IgD-negative memory B cell (primary cell): ENCODE measurements around the gene TMIE. TPM values are rescaled to one million over a fixed set of nuclear protein-coding genes. Genes with fewer than 3 reads are reported as not detected.

Experiments
- H3K27ac Mint-ChIP-seq, 3 donors: one replicate each; pipeline ENCODE4 v1.8.0; 2020 to 2022; ENCODE audit warnings: mild to moderate bottlenecking in 3 of 3, mixed read lengths in 3 of 3, moderate library complexity in 1 of 3
- H3K27me3 Mint-ChIP-seq: one replicate; pipeline ENCODE4 v1.8.0; 2021; ENCODE audit warnings: mixed read lengths
- H3K36me3 Mint-ChIP-seq: one replicate; pipeline ENCODE4 v1.8.0; 2020; ENCODE audit warnings: mild to moderate bottlenecking, mixed read lengths
- H3K4me1 Mint-ChIP-seq, 3 donors: one replicate each; pipeline ENCODE4 v1.8.0; 2020 to 2022; ENCODE audit warnings: mixed read lengths in 3 of 3, mild to moderate bottlenecking in 1 of 3
- H3K4me3 Mint-ChIP-seq, 4 donors: one replicate each; pipeline ENCODE4 v1.8.0; 2020 to 2022; ENCODE audit warnings: mild to moderate bottlenecking in 4 of 4, mixed read lengths in 4 of 4, moderate library complexity in 3 of 4
- H3K9me3 Mint-ChIP-seq, 3 donors: one replicate each; pipeline ENCODE4 v1.8.0; 2020 to 2021; ENCODE audit warnings: mixed read lengths in 3 of 3, mild to moderate bottlenecking in 1 of 3
- polyA plus RNA-seq: library from polyadenylated mRNA; unstranded; fragments of 300-500 nt; fragmentation: Illumina TruSeq; gene quantifications from one replicate; pipeline ENCODE4 v1.2.3, GENCODE V29; 2021

TMIE gene
- polyA plus RNA-seq, 1 donor from 2014 or later: not detected

DNA sequence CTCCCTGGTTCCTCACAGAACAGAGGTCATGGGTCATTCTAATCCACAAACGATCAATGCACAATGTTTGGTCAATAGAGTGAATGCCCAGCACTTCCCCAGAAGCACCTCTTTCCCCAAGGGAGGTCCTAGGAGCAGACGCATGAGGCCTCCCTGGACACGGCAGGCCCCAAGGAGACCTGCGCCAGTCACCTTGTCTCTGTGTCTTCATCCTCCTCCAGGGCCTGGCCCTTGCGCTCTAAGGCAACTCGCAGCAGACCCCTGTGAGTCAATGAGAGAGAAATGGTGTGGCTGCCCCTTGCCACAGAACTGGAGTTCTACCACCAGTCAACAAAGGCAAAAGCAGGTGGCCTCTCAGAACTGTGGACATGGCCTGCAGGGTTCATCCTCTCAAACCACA, 25.8 kb upstream of the TMIE start:
- peaks cover 2% of the 10 kb centered on the region for H3K36me3 Mint-ChIP-seq
- no peaks in the 10 kb centered on the region for H3K9me3 Mint-ChIP-seq
- H3K27ac Mint-ChIP-seq: peak overlapping the region in 1 of 3 donors; percentile 13
- H3K27me3 Mint-ChIP-seq: peaks cover 4% of the 10 kb centered on the region
- no peaks in the 10 kb centered on the region for H3K4me1 Mint-ChIP-seq
- no peak overlapping the region for H3K4me3 Mint-ChIP-seq

DNA sequence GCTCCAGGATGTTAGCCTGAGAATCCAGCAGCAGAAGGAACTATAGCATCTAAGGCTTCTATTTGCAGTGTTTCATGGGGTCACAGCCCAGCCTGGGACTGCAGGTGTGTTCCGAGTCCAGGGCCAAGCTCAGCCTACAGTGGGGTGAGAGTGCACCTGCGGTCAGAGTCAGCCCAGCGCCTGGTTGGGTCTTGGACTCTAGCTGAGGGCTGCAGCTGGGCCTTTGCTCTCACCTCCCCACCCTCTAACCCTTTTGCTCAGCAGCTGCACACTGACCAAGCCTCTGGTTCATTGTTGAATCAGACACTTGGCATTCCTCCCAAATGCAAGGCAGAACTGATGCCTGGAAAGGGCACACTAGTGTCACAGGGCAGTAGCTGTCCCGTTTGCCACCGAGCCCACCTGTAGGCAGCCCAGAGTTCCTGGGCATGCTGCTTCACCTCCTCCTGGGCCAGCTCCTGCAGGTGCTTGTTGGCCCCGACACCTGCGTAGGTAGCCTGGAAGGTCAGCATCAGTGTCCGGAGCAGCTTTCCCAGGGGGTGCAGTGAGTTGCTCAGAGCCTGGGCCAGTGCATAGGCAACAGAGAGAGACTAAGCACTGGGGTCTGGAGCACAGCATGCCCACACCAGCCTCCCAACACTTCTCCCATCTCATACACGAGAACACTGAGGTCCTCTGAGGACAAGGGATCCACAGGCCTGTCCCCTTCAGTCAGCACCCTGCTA, 25.2 kb upstream of the TMIE start:
- H3K4me1 Mint-ChIP-seq: no peaks in the 10 kb centered on the region
- H3K4me3 Mint-ChIP-seq: no peak overlapping the region
- peaks cover 2% of the 10 kb centered on the region for H3K36me3 Mint-ChIP-seq
- H3K27ac Mint-ChIP-seq: peak overlapping the region in 1 of 3 donors; percentile 13
- H3K27me3 Mint-ChIP-seq: peaks cover 4% of the 10 kb centered on the region
- no peaks in the 10 kb centered on the region for H3K9me3 Mint-ChIP-seq

DNA sequence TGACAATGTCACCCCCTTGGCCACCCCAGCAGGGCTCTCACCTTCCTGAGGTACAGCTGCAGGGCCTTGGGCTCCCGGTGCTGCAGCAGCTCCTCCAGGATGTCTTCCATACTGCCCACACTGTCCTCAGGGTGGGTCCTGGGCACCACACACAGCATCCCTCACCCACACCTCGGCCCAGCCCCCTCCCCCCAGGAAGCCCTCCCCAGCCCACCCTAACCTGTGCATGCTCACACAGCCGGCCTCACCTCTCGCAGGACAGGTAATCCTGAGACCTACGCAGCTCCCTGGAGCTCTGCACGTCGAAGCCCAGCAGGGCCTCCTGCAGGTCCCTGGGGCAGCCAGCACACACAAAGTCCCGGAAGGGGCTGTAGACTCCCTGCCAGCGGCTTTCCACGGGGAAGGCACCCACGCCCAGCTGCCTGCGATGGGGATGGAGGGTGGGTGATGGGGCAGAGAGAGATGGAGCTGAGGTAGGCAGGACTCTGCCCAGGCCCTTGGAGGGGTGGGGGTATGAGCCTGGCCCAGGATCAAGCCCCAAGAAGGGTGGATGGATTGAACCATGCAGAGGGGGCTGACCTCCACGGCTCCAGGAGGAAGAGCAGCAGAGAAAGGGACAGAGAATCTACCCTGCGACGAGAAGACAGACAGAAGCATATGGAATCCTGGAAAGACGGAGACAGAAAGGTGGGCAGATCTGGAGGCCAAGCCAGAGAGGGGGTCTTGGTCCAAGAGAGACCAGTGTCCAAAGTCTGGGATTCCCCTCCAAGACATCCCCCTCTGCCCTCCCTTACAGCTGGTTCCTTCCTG, 24.4 kb upstream of the TMIE start:
- no peak overlapping the region for H3K27ac Mint-ChIP-seq
- peaks cover 2% of the 10 kb centered on the region for H3K36me3 Mint-ChIP-seq
- H3K4me1 Mint-ChIP-seq: no peaks in the 10 kb centered on the region
- H3K4me3 Mint-ChIP-seq: peak overlapping the region in 1 of 4 donors; percentile 39
- H3K27me3 Mint-ChIP-seq: peaks cover 4% of the 10 kb centered on the region
- no peaks in the 10 kb centered on the region for H3K9me3 Mint-ChIP-seq

DNA sequence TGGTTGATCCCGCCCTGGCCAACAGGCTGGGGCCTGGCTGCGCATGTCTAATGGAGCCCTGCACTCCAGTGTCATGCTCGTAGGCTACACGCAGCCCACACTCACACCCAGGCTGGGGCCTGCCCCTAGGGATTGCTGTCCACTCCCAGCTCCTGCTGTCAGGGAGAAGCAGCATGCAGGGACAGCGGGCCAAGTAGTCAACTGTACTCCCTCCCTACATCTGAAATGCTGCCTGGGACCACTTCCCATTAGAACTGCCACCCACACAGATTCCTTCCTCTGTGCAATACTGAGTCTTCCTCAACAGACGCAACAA, 23.8 kb upstream of the TMIE start:
- Mint-ChIP-seq H3K27ac (no peak overlapping the region), H3K9me3 (no peaks in the 10 kb centered on the region), H3K27me3 (peaks cover 4% of the 10 kb centered on the region), H3K4me3 (no peak overlapping the region), H3K36me3 (peaks cover 2% of the 10 kb centered on the region), H3K4me1 (peaks cover 0 to 2% (median 0%) of the 10 kb centered on the region in 3 donors)

DNA sequence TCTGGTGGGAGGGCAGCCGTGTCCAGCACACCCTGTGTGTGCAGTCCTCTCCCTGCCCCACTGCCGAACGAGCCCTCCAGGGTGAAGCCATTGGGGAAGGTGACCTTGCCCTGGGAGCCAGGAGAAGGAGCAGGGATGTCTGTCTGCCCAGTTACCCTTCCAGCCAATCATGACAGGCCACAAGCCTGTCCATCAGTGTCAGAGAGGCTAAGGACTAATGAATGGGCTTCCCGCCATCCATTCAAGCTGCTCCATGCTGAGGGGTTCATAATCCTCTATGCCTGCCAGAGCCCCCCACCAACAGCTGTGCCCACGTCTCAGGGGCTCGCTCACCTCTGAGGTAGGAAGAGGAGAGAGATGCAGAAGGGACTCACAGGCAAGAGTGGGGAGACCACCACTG, 22.9 kb upstream of the TMIE start:
- Mint-ChIP-seq H3K36me3 (peaks cover 2% of the 10 kb centered on the region), H3K9me3 (no peaks in the 10 kb centered on the region), H3K27me3 (peaks cover 4% of the 10 kb centered on the region), H3K4me3 (no peak overlapping the region), H3K27ac (no peak overlapping the region), H3K4me1 (peaks cover 0 to 2% (median 0%) of the 10 kb centered on the region in 3 donors)

DNA sequence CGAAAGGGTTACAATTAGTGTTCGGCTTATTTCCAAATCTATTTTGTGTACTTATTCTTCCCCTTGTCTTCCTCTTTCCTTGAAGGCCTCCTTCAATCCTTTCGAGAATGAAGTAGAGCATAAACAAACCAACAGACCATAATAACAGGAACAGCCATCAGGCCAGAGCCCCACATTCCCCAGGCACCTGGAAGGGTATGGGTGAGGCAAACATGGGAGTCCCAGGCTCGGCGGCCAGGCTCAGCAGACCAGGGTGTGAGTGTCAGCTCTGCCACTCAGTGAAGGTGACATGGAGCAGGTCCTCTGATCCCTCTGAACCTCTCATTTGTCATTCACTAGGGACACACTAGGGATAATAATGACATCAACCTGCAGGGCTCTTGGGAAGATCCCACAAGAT, 21.5 kb upstream of the TMIE start:
- peaks cover 4% of the 10 kb centered on the region for H3K27me3 Mint-ChIP-seq
- H3K4me3 Mint-ChIP-seq: no peak overlapping the region
- H3K27ac Mint-ChIP-seq: no peak overlapping the region
- H3K4me1 Mint-ChIP-seq: peaks cover 0 to 2% (median 0%) of the 10 kb centered on the region in 3 donors
- H3K9me3 Mint-ChIP-seq: no peaks in the 10 kb centered on the region
- H3K36me3 Mint-ChIP-seq: peaks cover 2% of the 10 kb centered on the region

DNA sequence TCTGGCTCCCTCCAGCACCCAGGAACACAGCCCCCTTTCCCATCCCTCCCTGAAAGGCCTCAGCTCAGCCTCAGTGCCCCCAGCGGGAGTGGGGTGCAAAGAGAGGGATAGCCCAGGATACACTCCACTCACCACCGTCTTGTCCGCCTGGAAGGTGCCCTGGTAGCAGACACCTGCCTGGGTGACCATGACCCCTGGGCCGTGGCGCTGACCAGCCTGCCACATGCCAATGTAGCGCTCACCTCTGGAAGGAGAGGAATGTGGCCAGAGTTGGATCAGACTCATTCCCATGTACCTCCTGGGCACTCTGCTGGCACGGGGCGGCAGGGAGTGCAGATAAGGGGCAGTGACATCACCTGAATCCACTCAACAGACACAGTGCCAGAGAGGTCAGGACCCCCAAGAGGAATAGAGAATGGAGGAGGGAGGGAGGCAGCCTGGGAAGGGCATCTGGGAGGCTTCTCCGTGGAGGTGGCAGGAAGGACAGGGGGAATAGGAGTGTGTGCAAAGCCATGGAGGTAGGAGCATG, 20.8 kb upstream of the TMIE start:
- no peaks in the 10 kb centered on the region for H3K9me3 Mint-ChIP-seq
- peaks cover 0 to 2% (median 0%) of the 10 kb centered on the region in 3 donors for H3K4me1 Mint-ChIP-seq
- no peak overlapping the region for H3K4me3 Mint-ChIP-seq
- H3K36me3 Mint-ChIP-seq: peaks cover 2% of the 10 kb centered on the region
- H3K27me3 Mint-ChIP-seq: peaks cover 9% of the 10 kb centered on the region
- H3K27ac Mint-ChIP-seq: peak overlapping the region in 1 of 3 donors; percentile 41

DNA sequence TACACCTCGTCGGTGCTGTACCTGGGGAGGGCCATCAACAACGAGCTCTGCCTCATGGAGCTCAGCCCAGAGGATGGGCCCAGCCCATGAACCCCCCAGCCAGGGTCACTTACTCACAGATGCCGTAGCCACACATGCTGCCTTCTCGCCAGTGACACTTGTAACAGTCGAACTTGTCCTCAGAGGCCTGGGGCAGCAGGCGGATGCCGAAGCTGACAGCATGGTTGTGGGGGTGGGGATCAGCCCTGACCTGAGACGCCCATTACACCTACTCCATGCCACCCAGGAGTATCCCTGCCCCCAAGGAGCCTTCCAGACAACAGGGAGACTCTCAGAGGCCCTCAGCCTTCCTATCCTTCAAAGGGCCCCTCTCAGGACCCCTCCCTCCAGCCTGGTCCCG, 19.8 kb upstream of the TMIE start:
- Mint-ChIP-seq H3K36me3 (peaks cover 2% of the 10 kb centered on the region), H3K4me3 (no peak overlapping the region), H3K27me3 (peaks cover 9% of the 10 kb centered on the region), H3K4me1 (peaks cover 0 to 2% (median 0%) of the 10 kb centered on the region in 3 donors), H3K27ac (no peak overlapping the region), H3K9me3 (no peaks in the 10 kb centered on the region)

DNA sequence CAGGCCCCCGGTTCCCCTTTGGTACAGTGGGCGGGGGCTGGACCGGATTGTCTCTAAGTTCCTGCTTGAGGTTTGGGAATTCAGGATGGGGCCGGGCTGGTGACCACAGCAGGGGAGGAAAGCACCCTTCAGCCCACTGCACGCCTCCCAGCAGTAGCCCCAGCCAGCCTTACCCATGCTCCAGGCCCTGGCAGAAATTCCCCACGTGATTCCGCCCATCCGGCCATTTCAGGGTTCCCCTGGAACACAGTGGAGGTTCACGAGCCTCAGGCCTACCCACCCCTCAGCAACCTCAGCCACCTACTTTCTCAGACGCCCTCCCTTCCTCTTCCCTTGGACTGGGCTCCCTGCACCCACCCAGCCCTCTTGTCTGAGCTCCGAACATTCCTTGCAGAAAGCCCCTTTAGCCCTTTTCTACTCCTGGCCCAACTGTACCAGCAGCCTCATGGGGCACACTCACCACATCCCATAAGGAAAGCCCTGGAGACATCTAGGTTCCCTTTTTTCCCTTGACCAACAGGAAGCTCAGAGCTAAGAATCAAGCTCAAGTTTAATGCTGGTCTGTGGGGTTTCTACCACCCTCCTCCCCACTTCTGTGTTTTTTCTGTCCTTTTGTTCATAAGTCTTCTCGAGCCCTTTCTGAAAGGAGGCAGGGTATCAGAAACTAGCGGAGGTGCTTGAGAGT, 19.2 kb upstream of the TMIE start:
- Mint-ChIP-seq H3K27me3 (peaks cover 9% of the 10 kb centered on the region), H3K9me3 (no peaks in the 10 kb centered on the region), H3K4me3 (no peak overlapping the region), H3K36me3 (peaks cover 2% of the 10 kb centered on the region), H3K27ac (no peak overlapping the region), H3K4me1 (peaks cover 0 to 2% (median 0%) of the 10 kb centered on the region in 3 donors)

DNA sequence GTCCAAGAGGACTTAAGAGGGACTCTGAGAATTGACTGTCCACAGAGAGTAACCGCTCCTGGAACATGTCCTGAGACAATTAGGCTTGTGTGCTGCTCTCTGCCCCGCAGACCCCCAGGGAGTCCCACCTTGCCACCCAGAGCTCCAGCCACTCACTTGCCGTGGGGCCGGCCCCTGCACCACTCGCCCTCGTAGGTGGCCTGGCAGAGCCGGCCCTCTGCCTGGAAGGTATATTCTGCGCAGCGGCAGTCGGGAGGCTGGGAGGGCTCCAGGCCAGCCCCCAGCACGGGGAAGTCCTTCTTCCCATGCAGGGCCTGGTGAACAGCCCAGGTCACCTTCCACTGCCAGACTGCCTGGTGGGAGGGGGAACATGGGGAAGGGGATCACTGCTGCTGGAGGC, 18.2 kb upstream of the TMIE start:
- Mint-ChIP-seq H3K36me3 (peaks cover 2% of the 10 kb centered on the region), H3K4me3 (no peak overlapping the region), H3K4me1 (peaks cover 0 to 2% (median 0%) of the 10 kb centered on the region in 3 donors), H3K27me3 (peaks cover 9% of the 10 kb centered on the region), H3K27ac (no peak overlapping the region), H3K9me3 (no peaks in the 10 kb centered on the region)

DNA sequence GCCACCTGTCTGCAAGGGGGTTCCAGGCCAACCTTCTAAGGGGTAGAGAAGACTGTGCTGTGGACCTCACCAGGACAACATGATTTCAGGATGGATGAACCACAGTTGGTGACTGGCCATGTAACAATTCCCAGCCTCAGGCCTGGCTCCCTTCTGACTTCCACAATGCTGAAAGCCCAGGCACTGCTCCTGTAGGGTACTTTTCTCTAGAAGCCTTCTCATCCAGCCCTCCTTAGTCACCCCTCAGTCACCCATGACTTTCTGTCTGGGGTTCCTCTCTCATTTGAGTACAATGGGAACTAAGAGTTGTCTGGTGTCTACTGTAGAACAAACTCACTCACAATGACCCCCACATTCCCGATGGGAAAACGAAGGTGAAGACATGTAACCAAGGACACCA, 16.3 kb upstream of the TMIE start:
- peaks cover 0 to 2% (median 0%) of the 10 kb centered on the region in 3 donors for H3K4me1 Mint-ChIP-seq
- no peak overlapping the region for H3K4me3 Mint-ChIP-seq
- no peak overlapping the region for H3K27ac Mint-ChIP-seq
- H3K9me3 Mint-ChIP-seq: peaks cover 0 to 2% (median 0%) of the 10 kb centered on the region in 3 donors
- peaks cover 4% of the 10 kb centered on the region for H3K27me3 Mint-ChIP-seq
- H3K36me3 Mint-ChIP-seq: no peaks in the 10 kb centered on the region

DNA sequence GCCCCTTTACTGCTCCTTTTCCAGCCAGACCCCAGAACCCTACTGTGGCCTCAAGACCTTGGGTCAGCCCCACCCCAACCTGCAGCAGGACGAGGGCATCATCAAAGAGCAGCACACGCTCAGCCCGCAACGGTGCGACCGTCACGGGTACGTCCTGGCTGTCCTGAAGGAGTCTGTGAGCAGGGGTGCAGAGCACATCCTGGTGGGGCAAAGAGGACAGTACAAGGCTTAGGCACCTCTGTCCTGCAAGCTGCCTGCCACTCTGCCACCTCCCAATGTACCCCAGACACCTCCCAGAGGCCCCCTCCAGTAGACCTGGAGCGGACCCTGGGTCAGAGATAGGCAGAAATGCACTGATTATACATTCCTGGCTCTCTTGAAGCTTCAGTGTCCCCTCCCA, 15.7 kb upstream of the TMIE start:
- Mint-ChIP-seq H3K27ac (no peak overlapping the region), H3K4me1 (peaks cover 0 to 2% (median 0%) of the 10 kb centered on the region in 3 donors), H3K4me3 (no peak overlapping the region), H3K27me3 (peaks cover 5% of the 10 kb centered on the region), H3K36me3 (no peaks in the 10 kb centered on the region), H3K9me3 (peaks cover 0 to 2% (median 0%) of the 10 kb centered on the region in 3 donors)

DNA sequence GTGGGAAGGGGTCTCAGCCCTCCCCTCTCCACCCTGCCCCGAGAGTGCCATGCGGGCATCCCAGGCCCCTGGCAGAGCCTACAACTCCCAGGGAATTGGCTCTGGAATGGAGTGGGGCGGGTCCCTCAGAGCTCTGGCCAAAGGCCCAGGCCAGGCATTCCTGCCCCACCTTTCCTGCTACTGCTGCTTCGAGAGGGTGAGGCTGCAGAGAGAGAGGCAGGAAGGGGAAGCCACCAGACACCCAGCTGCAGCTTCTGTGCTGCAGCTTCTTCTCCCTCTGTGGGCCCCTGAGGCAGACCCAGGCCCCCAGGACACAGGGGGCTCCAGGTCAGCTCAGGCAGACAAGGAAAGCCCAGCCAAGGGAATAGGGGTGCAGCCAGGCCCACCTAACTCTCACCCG, 10.4 kb upstream of the TMIE start:
- Mint-ChIP-seq H3K4me3 (no peak overlapping the region), H3K4me1 (peaks cover 2 to 17% (median 13%) of the 10 kb centered on the region in 3 donors)

DNA sequence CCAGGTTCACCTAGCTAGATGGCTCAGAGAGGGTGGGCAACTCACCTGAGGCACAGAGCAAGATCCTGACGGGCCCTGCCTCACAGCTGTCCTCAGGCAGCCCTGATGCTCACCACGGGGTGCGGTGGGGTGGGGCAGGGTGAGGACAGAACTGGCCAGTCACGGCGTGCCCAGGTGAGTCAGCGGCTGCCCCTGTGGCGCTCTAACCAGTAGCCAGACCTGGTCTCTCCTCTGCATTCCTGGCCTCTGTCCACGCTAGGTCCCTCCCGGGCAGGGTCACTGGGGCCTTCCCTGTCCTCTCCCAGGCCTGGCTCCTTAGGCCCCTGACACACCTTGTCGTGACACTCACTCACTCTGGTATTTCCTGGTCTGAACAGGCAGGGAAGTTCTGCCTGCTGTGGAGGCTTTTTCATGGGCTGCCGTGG, 8.6 kb upstream of the TMIE start:
- no peaks in the 10 kb centered on the region for H3K36me3 Mint-ChIP-seq
- no peak overlapping the region for H3K27ac Mint-ChIP-seq
- H3K4me3 Mint-ChIP-seq: peak overlapping the region; percentile 83 to 92 (median 89)
- peaks cover 5% of the 10 kb centered on the region for H3K27me3 Mint-ChIP-seq
- peaks cover 5 to 20% (median 14%) of the 10 kb centered on the region in 3 donors for H3K4me1 Mint-ChIP-seq
- peaks cover 0 to 2% (median 0%) of the 10 kb centered on the region in 3 donors for H3K9me3 Mint-ChIP-seq

More for the DNA sequence above, 10.4 kb upstream of the TMIE start:
- Mint-ChIP-seq H3K27me3 (peaks cover 5% of the 10 kb centered on the region), H3K9me3 (peaks cover 0 to 2% (median 0%) of the 10 kb centered on the region in 3 donors), H3K36me3 (no peaks in the 10 kb centered on the region), H3K27ac (no peak overlapping the region)
